HG03159 (cell line): ENCODE data around the gene C12orf75.
"Not testable (repeated sequence)": the region's sequence is repeated elsewhere in the genome, so short reads cannot be mapped to it uniquely, and the experiment has no call there.

Experiments
- ATAC-seq: cut with Tn5 transposase; IDR thresholded peaks from one replicate; pipeline ENCODE4 v1.9.1; 2021; ENCODE audit warnings: mild to moderate bottlenecking, moderate library complexity; ENCODE audit not compliant: unreplicated experiment

C12orf75 gene

DNA sequence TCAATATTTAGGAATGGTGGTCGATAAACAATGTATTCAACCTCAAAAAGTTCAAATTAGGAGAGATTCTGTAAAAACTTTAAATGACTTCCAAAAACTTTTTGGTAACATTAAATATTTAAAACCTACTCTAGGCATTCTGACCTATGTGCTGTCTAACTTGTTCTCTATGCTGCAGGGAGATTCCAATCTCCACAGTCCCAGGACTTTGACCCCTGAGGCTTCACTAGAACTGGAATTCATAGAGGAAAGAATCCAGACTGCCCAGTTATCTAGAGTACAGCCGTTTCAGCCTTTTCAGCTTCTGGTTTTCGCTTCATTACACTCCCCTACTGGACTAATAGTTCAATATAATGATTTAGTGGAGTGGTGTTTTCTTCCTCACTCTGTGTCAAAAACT is 21.1 kb upstream of the C12orf75 start:
- not testable (repeated sequence) for ATAC-seq

DNA sequence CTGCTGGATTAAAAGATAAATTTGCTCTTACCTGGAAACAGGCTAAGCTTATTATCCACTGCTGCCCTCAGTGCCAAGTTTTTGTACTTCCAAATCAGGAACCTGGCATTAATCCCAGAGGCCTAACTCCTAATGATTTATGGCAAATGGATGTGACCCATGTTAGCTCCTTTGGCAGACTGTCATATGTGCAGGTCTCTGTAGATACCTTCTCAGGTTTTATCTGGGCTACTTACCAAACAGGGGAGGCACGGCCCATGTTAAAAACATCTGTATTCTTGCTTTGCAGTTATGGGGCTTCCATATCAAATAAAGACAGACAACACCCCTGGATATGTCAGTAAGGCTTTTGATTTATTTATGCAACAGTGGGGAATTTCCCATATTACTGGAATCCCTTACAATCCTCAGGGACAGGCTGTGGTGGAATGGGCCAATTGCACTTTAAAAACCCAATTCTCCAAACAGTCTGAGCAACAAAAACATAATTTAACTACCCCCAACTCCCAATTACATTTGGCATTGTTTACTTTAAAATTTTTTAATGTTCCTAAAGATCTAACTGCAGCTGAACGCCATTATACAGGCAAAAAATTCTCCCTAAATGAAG is 19.9 kb upstream of the C12orf75 start:
- not testable (repeated sequence) for ATAC-seq

DNA sequence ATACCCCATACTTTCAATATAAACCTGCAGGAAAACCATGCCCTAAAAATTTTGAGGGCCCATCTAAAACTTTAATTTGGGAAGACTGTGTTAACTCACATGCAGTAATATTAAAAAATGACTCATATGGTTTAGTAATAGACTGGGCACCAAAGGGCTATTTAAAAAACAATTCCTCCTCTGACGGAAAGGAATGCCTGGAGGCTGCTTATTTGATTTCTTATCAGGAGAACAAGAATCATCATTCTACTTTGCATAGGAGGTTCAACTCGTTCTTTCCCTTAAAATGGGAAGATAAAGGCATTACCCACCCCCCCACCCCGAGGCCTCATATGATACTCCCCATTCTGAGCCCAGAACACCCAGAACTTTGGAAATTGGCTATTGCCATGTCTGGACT is 18.6 kb upstream of the C12orf75 start:
- not testable (repeated sequence) for ATAC-seq

- ATAC-seq = not testable (repeated sequence)
These were observed 16.7 kb upstream of the C12orf75 start for GRCh38 chr12:105313755-105314154.

DNA sequence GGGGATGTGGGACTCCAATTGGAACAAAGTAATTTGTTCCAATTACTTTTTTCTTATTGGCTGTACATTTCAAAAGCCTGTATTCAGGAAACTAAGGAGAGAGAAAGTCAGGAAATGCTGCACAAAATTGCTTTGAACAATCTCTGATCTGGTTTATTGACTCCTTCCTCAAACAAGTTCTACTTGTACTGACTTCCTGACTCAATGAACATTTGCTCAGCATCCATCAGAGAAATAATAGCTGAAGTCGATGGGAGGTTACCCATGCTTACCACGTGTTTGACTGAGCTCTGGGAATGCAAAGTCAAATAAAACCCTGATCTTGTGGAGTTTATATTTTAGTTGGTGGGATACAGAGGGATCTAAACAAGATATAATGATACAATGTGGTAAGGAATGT is 15.4 kb upstream of the C12orf75 start:
- ATAC-seq = no peak

DNA sequence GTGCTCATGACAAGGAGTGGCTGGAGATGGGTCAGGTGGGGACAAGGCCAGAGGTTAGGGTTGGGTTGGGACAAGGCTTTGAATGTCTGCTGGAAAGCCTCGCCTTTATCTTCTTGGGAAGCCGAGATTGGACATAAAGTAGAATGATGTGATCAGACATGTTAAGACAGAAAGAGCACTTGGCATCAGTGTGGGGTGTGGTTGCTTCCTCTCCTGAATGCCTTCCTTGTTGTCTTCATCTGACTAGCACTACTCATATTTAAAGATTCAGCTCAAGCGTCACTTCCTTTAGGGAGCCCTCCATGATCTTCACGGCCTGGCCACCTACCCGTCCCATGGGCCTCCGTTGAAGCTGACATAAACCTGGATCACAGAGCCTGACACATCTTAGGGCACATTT is 14.8 kb upstream of the C12orf75 start:
- no peak for ATAC-seq

- no peak for ATAC-seq
These were observed 13.3 kb upstream of the C12orf75 start for GRCh38 chr12:105316931-105317852.

- no peak for ATAC-seq
These were observed 12.4 kb upstream of the C12orf75 start for GRCh38 chr12:105317942-105318621.

DNA sequence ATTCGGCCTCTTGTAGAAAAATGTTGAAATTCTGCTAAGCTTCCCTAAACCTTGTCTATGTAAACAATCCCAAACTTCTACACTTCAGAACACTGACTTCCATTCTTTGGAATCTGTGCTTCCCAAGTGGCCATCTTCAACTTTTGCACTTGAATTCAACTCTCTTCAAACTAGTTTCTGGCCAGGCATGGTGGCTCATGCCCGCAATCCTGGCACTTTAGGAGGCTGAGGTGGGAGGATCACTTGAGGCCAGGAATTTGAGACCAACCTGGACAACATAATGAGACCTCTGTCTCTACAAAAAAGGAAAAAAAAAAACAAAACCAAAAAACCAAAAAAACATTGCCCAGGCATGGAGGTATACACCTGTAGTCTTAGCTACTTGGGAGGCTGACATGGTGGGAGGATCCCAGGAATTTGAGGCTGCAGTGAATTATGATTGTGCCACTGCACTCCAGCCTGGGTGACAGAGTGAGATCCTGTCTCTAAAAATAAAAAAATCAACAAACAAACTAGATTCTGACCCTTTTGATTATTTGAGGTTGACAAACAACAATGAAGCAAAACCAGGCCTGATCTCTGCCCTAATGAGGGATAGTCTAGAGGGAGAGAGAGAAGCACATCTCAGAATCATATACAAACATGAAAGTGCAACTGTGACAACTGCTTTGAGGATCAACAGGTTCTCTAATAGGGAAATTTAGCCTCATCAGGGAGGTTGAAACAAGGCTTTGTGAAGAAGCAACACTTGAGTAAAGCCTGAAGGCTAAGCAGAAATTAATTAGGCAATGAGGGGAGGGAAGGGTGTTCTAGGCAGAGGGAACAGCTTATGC is 11.6 kb upstream of the C12orf75 start:
- ATAC-seq = peak; percentile 49

DNA sequence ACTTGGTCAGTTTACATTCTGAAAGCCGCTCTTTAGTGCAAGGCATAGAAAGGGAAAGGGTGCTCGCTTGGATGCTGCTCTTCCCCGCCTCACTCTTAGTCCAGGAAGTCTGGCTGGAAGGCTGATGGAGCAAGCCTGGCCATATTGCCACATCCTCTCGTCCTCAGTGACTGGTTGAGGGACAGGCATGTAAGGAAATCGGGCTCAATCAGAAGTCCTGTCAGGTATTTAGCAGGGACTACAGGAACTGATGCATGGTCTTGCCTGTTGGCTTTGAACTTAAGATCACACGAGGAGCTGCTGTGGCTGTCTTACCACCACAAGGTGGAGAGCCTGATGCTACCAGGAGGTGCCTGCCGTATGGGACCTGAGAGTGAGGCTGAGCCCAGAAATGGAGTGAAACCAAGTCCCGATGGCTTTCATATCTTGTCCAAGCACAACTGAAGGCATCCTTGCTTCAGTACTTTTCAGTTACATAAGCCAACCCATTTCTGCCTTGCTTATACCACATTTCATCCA is 10.7 kb upstream of the C12orf75 start:
- no peak for ATAC-seq

- ATAC-seq = no peak
These were observed 9.4 kb upstream of the C12orf75 start for GRCh38 chr12:105321125-105321524.

DNA sequence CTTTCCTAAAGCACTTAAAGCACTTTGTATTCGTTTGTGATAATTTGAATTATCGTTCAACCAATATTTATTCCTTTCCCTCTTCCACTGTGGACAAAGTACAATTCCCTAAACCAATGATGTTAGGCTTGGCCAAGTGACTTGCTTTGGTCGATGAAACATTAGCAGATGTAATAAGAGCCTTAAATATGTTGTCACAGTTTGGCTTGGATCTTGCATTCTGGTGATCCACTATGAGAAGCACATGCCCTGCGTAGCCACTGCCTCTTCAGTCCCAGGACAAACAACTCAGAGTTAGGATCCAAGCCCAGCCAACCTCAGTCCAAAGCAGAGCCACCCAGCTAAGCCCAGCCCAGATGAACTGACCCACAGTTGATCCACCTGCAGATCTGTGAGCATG is 8.4 kb upstream of the C12orf75 start:
- ATAC-seq = no peak

DNA sequence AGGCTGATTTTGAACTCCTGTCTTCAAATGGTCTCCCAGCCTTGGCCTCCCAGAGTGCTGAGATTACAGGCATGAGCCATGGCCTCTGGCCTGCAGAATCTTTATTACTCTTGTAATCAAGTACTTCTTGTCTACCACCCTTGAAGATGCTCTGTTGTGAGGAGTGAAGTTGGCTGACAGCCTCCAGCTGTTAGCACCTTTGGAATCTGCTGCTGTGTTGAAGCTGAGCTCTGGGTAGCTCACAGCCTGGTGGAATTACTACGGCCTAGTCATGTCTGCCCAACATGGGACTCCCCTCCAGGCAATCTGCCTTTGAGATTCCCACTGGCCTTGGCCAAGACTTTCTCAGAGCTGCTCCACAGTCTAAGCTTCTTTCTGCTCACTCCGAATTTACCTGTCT is 5.8 kb upstream of the C12orf75 start:
- ATAC-seq = no peak

- no peak for ATAC-seq
These were observed 5.4 kb upstream of the C12orf75 start for GRCh38 chr12:105325117-105325516.

DNA sequence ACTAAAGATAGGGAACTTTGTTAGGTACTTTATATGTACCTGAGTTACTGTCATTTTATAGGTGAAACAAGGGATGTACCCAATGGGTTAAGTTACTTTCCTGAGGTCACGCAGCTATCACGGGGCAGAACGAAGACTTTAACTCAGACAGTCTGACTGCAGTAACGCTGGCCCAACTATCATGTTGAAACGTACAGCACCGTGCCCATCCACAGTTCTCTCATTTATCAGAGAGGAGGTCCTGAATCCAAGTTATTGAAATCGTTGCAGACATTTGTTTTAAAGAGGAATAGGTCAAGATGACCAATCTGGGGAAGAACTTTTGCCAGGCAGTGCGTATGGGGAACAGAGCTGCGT is 587 bp upstream of the C12orf75 start:
- ATAC-seq = peak; percentile 2

GRCh38 chr12:105330931-105331804 is 677 bp downstream of the C12orf75 start:
- peak; percentile 18 for ATAC-seq

- no peak for ATAC-seq
These were observed 1.3 kb downstream of the C12orf75 start for GRCh38 chr12:105331805-105332251.

DNA sequence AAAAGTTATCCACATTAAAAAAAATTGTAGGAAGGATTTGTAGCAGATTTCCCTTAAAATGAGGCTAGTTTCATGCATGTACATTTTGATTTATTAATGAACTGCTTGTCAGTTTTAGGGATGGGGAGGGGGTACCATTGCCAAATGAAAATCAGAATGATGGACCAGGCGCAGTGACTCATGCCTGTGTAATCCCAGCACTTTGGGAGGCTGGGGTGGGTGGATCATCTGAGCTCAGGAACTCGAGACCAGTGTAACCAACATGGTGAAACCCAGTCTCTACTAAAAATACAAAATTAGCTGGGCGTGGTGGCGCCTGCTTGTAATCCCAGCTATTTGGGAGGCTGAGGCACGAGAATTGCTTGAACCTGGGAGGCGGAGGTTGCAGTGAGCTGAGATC is 1.8 kb downstream of the C12orf75 start:
- ATAC-seq = not testable (repeated sequence)

GRCh38 chr12:105332925-105333324 is 2.4 kb downstream of the C12orf75 start:
- ATAC-seq = no peak

DNA sequence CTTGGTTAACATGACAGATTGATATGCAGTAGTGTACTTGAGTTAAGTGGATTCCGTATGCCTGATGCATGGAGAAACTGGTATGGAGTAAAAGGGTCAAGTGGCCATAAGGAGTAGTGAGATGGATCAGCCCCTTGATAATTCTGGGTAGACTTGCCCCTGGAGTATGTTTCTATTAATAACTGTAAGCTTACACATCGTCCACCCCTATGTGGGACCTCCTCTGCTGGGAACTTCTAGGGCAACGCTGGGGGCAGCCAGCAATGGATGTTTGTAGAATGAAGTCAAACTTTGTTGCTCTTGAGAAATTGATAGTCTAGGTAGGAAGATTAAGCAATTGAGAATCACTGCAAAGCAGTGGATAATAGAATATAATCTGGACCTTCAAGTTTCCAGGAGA is 3.5 kb downstream of the C12orf75 start:
- ATAC-seq = no peak
